Posterior cingulate gyrus (tissue), 11 donors: ENCODE measurements around the gene BPIFA1.

Experiments
- DNase-seq, 10 donors: peaks; one replicate each; pipeline versions ENCODE4 v3.0.0 to v3.0.0-alpha.2; 2020 to 2021; ENCODE audit warnings: mixed read lengths in 3 of 10
- intact Hi-C: fragments of 100-400 bp; cut with DNase I; formaldehyde crosslinking; loops from one replicate; pipeline ENCODE4 v1.15.1; 2023

BPIFA1 gene

DNA sequence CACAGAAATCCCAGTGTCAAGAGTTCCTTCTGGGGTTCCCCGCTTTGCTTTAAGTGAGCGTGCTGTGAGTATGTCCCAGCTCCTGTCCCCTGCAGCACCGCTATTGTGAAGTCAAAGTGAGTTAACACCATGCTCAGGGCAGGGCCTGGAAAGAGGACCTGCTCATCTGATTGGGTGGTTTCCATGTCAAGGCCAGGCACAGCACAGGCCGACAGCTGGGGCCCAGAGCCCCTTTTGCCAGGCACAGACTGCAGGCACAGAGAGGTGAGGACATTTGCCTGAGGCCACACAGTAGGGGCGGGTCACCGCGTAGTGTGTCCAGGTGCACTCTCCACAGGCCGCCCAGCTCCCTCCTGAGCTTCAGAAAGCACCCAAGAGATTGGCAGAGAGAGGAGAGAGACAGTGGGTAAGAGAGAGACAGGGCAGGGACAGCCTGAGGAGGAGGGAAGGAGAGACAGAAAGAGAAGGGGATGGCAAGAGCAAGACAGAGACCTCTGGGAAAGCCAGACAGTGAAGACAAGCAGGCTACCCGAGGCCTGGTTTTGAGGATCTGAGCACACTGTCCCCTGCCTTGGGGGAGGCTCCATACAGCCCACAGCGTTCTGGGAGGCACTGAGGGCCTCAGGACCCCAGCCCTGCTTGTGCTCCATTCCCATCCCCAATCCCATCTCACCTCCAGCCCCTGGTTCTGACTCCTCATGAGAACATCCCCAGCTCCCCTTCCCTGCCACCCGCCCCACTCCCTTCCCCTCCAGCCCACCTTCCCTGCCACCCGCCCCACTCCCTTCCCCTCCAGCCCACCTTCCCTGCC, 40.7 kb downstream of the BPIFA1 start:
- intact Hi-C loops: no loop called here
- peak in 1 of 10 donors; percentile 55 for DNase-seq

DNA sequence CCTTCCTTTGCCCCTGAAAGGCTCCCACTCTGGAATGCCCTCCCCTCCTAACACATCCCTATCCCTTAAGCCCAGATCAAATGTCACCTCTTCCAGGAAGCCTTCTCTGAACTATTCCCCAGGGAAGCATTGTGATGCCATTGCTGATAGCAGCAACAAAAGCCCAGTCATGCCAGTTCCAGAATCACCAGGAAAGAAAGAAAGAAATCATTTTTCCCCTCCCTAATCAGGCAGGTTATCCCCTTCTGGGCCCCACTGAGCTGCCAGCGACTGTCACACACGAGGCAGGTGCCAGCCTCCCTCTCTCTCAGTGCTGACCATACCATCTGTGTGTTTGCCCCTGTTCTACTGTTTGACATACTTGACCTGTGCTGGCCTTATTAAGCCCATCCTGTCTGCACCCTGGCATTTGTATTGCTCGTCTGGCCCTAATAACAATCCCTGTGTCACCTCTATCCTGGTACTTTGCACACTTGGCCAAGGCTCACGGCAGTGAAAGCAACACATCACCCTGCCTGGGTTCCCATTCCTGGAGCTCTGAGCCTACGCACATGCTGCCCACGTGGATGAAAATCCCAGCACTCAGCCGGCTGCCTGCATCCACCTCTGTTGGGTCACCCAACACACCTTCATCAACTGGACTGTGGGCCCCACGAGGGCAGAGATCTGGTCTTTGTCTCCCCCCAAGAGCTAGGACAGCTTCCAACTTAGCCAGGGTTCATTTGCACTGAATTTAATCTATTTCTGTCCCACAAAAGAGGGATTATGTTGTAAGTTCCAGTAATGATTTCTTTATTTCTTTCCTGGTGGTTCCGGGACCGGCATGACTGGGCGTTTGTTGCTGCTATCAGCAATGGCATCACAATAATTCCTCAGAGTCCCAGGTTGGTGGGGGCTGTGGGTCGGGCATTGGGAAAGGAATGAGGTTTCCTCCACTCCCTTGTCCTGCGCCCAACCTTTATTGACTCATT, 42.0 kb downstream of the BPIFA1 start:
- peak in 1 of 10 donors; percentile 74 for DNase-seq
- intact Hi-C loops: no loop called here

DNA sequence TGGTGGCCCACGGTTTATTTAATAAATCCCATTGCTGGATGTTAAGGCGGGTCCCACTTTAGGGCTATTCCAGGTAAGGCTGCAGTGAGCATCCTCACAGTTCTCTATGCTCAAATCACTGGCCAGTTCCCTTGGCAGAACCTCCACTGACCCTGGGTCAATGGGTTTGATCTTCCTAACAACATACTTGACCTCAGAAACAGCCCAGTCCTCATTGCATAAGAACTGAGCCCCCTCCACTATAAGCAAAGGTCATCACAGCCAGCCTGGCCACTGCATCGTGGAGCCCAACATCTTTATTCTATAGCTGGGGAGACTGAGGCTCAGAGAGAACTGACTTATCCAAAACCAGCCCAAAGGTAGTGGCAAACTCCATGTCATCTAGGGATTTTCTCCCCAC, 42.9 kb downstream of the BPIFA1 start:
- intact Hi-C loops: no loop called here
- DNase-seq: no peak

DNA sequence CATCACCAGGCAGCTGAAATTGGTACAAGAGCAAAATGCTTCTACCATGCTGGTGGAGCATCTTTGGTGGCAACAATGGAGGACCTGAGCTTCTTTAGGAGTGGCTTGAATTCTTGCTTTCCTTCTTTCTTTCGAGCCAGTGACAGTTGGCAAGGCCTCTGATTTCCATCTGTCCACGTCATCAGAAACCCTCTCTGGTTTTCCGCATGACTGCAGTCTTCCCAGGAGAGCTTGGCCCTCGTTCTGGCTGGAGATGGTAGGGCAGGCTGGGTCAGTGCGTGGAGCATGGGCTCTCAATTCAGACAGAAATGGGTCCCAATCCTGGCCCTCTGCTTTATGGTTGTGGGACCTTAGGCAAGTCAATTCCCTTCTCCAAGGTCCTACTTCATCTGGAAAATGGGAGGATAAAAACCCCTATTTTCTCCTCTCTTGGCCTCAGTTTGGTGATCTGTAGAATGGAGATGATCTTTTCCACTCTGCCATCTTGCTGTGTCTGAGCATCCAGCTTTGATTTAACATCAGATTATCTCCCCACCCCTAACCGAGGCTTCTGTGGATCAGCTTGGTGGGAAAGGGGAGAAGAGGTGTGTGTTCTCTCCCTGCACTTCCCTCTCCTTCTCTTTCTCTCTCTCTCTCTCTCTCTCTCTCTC, 43.6 kb downstream of the BPIFA1 start:
- intact Hi-C loops: no loop called here
- DNase-seq: no peak

DNA sequence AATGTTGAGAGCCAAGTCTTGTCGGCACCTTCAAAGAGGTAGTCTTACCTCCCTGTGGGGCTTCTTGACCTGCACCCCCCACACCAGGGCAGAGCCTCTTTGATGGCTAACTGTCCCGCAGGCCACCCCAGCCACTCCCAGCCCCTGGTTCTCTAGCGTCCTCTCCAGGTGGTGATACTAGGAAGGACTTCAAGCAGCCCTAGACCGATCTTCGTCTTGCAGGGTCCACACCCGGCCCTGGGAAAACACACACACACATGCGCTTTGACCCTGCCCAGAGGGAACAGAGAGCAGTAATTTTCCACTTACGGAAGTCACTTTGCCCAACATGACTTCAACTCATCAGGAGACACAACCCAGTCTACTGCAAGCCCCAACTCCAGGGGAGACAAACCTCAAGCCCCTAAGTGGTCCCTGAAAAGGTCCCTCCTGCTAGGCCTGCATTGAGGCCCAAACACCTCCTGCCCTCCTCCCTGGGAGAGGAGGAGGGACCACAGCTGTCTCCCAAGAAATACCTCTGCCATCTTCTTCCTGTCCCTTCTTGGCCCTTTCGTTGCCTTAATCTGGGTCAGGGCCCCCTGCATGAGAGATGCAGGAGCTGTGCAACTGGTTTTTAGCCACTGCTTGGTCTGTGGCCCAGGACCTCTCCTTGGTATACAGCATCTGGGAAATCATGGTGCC, 44.3 kb downstream of the BPIFA1 start:
- intact Hi-C loops: no loop called here

DNA sequence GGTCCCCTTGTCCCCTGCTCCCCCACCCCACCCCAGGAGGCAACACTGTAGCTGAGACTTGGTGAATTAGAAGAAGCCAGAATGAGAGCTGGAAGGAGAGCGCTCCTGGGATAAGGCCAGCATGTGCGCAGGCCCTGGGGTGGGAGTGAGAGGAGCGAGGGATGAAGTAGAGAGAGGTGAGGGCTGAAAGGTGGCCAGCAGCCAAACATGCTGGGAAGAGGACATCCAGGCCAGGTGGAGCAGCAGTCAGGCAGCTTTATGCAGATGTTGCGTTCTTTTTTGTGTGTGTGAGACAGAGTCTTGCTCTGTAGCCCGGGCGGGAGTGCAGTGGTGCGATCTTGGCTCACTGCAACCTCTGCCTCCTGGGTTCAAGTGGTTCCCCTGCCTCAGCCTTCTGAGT, 45.0 kb downstream of the BPIFA1 start:
- intact Hi-C loops: no loop called here
- DNase-seq: peak in 1 of 10 donors; percentile 22

More for the DNA sequence above, 44.3 kb downstream of the BPIFA1 start:
- DNase-seq: no peak

DNA sequence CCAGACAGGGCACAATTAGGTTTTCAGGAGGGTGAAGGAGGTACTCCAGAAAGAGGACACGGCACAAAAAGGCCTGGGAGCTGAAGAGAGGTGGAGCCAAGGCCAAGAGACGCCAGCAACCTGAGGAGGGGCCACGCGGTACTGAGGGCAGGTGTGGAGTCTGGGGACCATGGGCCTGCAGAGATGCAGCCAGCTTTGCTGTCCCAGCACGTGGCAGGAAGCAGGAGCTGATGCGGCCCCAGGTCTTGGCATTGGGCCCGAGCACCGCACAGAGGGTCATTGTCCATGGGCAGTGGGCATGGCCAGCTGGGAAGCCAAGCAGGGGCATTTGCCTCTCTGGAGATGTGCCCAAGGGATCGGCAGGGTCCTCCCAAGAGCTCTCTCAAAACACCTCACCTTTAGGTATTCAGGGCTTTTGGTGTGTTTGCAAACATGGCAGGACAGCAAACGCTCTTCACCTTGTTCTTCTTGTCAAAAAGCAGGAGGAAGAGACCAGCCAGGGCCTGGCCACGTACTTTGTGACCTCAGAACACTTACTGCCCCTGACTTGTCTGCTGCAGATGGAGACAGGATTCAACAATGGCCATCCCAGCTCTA, 45.9 kb downstream of the BPIFA1 start:
- intact Hi-C loops: no loop called here
- peak; percentile 34 to 96 (median 62) for DNase-seq

DNA sequence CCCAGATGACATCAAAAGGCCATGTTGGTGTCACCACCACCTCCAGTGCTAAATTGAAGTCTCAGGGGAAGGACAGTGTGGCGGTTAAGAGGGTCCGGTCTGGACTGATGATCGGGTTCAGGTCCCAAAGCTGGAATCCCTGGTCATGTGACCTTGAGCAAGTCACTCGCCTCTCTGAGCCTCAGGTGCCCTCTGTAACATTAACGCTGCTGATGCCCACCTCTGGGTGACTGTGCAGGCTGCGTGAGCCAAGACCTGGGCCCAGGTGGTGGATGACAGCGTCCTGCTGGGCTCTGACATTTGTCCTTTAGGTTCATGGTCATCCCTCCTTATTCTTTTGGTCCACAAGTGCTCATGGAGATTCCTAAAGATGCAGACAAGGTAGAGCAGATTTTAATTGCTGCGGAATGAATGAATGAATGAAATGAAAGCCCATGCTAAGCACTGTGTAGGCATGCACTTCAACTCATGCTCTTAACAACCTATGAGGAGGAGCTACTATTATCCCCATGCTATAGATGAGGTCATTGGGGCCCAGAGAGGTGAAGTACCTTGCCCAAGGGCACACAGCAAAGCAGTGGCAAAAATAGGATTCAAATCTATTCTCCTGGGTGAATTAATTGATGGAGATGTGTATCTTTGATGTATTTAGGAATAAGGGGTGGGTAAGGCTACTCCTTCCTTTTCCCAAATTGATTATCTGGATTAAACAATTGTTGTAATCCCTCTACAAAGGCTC, 46.6 kb downstream of the BPIFA1 start:
- DNase-seq: peak in 1 of 10 donors; percentile 29
- intact Hi-C loops: no loop called here

DNA sequence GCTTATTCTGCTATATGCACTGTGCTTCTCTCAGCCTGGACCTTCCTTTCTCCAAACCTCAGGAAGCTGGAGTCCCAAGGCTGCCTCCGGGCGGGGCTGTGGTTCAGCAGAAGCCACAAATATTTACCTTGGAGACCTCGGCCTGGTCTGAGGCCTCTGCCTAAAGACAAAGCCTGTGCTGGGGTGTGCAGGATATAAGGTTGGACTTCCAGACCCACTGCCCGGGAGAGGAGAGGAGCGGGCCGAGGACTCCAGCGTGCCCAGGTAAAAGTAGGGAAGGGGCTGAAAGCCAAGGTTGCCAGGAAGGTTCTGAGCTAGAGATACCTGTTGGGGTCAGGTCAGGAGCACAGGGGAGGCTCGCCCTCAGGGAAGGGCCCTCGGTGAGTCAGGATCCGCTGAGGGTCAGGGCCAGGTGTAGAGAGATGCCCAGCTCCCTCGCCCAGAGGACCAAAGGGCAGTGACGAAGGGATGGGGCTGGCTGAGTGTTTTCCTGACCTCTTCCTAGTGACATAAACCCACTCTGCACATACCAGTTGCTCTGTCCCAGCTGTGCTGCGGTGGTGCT, 47.3 kb downstream of the BPIFA1 start, which contains the start of gene BPIFB1:
Gene BPIFB1, plus strand, starts transcription at position 224 of the 565 bp plus-strand sequence. CDS start 2,860 bp downstream, outside the sequence.
- DNase-seq: peak in 1 of 10 donors; percentile 55

DNA sequence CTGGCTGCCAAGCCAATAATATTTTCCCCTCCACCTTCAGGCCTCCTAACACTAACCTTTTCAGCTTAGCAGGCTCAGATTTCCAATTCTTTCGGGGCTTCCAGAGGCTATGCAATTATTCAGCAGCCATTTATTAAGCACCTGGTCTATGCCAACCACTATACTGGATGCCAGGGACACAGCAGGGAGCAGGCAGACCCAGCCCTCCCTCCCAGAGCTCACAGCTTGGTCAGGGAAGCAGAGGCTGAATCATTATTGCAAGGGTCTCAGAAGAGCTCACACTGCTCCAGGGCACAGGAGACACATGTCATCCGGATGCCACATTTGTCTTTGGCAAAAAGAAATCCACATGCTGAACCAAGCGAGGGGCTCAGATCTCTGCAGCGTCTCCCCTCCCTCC, 48.5 kb downstream of the BPIFA1 start:
- no peak for DNase-seq
- intact Hi-C loops: no loop called here

More for the DNA sequence above, 47.3 kb downstream of the BPIFA1 start, which contains the start of gene BPIFB1:
- intact Hi-C loops: no loop called here

DNA sequence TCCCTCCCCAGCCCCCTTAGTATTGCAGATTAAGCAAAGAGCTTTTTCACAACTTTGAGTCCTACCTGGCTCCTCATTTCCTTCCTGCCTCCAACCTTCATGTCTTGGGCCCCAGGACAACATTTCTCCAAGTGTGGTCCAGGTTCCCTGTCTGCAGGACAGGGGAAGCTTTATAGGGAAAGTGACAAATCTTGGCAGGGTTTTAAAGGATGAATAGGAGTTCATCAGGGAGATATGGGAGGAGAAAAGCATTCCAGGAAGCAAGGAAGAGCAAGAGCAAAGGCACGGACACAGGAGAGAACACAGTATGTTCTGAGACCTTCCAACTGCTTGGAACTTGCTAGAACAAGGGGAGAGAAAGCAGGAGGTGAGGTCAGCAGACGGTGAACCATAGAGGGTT, 49.1 kb downstream of the BPIFA1 start:
- no peak for DNase-seq
- intact Hi-C loops: no loop called here

DNA sequence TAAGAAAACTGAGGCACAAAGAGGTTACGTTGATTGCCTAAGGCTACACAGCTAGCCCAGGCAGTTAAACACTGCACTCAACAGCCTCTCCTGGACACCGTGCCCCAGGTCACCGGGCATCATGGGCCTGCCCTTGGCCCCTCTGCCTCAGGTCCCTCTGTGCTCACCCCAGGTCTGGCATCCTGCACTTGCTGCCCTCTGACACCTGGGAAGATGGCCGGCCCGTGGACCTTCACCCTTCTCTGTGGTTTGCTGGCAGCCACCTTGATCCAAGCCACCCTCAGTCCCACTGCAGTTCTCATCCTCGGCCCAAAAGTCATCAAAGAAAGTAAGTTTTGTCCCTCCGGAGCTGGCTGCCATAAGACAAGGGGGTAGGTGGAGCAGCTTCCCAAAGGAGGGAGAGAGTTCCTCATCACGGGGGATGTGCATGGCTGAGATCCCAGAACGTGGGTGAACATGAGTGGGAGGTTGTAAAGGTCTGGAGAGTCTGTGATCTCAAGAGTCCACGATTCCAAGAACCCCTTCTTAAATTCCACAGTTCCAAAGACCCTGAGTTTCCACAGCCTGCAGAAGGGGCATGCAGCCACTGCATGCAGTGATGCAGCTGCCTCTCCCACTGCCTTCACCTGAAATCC, 50.2 kb downstream of the BPIFA1 start:
- intact Hi-C loops: no loop called here
- DNase-seq: peak in 1 of 10 donors; percentile 57

DNA sequence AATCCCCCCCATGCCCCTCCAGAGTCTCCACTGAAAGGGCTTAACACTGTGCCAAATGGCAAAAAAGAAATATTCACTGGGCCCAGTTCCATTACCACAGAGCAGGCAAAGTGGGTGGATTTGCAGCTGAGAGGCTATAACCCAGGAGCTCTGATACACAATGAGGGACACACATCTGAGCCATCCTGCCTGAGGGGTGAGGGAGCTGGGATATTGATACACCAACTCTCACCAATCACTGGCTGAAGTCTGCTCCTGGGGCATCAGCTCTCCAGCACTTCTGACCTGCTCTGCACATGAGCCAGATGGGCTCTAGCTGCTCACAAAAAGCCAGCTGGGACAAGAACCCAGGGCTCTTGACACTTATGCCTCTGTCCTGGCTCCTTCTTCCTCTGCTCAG, 52.1 kb downstream of the BPIFA1 start:
- intact Hi-C loops: no loop called here
- peak in 2 of 10 donors; percentile 38 to 56 for DNase-seq

DNA sequence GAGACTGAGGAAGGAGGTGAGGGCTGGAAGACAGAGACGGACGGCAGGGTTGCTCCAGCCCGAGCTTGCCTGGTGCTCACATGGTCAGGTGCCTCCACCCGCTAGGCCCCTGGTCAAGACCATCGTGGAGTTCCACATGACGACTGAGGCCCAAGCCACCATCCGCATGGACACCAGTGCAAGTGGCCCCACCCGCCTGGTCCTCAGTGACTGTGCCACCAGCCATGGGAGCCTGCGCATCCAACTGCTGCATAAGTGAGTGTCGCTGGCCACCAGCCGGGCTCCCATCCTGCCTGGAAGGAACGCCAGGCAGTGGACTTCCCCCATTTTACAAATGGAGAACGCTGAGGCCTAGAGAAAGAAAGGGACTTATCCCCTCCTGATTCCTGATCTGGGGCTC, 55.1 kb downstream of the BPIFA1 start:
- intact Hi-C loops: no loop called here
- DNase-seq: peak in 1 of 10 donors; percentile 84

DNA sequence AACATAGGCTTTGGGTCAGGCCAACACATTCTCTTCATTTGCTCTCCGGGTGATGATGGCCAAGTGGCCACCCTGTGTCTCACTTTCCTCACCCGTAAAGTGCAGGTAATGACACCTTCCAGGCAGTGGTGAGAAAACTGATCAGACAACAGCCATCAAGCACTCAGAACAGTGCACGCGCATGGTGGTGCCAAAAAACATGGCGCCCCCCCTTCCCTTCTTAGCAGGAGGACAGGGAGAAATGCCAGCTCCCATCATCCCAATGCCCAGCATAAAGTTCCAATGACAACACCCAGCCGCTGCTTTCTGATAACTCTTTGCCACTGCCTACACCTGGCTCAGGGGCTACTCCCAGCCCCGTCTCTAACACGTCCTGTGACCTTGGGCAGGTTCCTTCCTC, 55.6 kb downstream of the BPIFA1 start:
- peak in 2 of 10 donors; percentile 53 for DNase-seq
- intact Hi-C loops: no loop called here

DNA sequence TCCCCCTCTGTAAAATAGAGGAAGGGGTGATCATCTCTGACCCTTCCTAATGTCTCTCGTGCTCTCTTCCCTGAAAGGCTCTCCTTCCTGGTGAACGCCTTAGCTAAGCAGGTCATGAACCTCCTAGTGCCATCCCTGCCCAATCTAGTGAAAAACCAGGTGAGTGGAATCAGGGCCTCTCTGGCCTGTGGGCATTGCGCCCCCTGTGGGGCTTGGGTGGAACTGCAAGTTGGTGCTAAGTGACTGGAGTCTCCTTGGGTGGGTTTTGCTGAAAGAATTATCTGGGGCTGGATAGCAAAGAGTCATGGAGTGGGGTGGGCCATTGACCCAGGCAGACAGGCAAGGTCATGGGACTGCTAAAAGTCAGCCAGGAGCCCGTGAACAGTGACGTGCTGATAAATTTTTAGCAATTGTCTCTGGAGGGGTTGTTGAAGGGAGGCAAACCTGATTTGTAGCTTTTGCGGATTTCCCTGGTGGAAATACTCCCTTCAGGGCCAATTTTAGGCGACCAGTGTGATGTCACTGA, 56.1 kb downstream of the BPIFA1 start:
- DNase-seq: peak in 7 of 10 donors; percentile 30 to 94 (median 66)
- intact Hi-C loops: no loop called here
